ENCODE results near the gene DNAJC18. TPM values are rescaled to one million over a fixed set of nuclear protein-coding genes. Genes with fewer than 3 reads are reported as not detected.
A peak's percentile ranks its signal among the peaks of the same experiment; 100 is the strongest.
"Not testable (repeated sequence)": the region's sequence is repeated elsewhere in the genome, so short reads cannot be mapped to it uniquely, and the experiment has no call there.

Gene DNAJC18
- total RNA-seq, 1 experiment from 2014 or later = 11.8 TPM

DNA sequence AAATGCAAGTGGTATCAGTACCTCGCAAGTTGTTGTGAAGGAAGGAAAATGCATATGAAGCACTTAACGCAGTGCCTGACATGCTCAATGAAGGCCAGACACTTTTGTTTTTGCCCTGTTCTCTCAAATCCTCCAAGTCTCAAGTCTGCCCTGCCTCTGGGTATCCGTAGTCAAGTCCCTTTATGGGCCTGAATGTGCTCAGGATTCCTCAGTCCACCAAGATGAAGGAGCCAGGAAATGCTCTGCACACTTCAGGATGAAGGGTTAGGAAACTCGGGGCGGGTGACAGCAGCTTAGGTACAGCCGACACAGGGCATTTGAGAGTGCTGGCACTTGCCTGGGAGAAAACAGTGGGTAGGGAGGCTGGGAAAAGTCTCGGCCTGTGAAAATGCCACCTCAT lies 21.9 kb upstream of the DNAJC18 start:
- DNase-seq (ENCODE audit: low read depth) = no peak

DNA sequence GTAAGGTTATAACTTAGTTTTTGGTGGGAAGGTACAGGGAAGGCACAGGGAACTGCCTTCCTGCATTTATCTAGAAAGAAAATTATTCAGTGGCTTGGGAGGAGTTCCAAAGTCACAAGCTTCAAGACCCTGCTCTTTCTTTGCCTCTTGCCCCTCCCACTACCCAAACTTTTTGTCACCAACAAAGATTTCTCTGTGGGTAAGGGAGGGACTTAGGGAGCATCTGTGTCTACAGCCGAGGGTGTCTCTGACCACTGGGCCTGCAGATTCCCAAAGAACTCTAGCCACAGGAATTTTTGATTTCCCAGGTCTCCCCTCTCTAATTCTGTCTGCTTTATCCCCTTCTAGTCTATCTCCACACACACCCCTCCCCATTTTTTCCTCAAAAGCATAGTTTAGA lies 21.1 kb upstream of the DNAJC18 start:
- DNase-seq (ENCODE audit: low read depth) = no peak

DNA sequence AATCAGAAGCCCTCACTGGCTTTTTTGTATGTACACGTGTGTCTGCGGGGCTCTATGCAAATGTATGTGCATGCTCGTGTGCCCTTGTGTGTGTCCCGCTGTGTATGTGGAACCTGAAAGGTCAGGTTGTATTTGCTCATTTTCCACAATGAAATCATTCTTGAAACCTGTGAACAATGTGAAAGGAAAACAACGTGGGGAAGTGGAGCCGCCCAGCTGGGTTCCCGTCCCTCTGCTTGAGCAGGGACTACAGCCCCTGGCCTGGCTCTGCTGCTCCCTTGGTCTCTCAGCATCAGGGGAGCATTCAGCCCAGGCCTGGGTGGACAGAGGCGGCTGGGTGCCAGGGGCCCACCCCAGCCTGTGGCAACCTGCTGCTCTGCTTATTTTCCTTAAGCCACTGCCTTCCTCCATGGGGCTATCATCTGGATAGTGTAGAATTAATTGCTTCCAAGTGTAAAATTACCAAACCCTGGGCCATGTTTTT lies 20.2 kb upstream of the DNAJC18 start:
- peak; percentile 50 for DNase-seq (ENCODE audit: low read depth)

DNA sequence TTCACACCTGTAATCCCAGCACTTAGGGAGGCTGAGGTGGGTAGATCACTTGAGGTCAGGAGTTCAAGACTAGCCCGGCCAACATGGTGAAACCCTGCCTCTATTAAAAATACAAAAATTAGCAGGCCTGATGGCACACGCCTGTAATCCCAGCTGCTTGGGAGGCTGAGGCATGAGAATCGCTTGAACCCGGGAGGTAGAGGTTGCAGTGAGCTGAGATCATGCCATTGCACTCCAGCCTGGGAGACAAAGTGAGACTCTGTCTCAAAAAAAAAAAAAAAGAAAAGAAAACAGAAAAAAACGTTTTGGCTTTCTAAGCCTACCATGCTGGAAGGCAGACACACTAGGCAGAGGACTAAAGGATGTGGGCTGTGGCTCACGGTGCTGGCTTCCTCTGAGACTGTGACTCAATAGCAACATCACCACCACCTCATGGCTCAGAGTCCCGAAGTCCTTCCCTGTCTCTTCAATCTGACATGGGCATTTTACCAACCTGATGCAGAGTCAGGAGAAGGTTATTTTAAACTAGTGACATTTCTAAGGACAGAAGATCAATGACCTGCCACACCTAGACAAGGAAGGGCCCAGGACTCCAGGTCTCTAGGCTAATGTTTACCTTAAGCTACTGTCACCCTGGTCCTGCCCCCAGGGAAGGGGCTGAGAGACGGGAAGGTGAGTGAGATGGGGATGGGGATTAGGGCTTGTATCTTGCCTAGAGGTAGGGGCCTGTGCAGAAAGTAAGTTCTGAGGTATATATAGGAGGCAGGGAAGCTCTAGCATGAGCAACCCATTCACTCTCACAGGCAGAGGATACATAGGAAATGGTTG lies 19.5 kb upstream of the DNAJC18 start:
- DNase-seq (ENCODE audit: low read depth) = peak; percentile 93

DNA sequence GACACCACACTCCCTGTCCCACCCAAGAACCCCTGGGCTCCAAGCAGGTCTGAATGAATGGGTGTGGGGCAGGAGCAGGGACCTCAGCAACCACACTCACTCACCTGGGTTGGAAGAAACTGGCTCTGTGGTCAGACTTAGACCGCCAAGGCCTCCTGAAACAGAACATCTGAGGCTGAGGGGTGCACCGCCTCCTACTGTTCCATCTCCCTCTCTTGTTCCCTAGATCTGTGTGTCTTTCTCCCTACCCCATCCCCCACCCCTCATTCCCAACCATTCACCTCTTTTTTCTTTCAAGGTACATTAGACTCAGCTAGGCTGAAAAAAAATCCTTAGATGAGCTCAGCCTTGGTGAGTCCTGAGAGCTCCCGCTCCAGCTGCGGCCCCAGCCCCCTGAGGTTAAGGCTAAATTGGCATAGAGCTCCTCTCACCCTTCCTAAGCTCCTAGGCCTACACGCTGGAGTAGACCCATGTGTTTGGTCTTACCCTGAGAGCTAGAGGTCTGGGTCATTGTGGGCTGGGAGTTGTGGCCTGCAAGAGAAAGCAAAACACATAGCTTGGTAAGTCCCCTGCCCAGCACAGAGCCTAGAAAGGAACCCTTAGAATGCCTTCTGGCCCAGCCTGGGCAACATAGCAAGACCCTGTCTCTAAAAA lies 18.5 kb upstream of the DNAJC18 start:
- no peak for DNase-seq (ENCODE audit: low read depth)

DNA sequence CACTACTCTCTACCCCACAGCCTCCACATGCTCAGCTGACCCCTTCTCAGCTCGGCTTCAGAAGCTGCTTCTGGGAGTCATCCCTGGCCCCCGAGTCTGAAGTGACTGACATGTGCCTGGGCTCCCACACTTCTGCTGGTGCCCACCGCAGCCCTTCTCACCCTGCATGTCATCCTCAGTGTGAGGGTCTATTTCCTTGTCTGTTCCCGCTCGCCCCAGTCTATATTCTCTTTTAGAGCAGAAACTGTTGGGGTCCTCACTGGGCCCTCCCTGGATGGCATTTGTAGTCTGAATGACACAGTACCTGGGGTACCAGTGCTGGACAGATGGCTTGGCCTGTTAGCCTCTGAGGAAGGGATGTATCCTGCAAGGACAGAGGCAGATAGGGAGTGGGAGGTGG lies 17.9 kb upstream of the DNAJC18 start:
- no peak for DNase-seq (ENCODE audit: low read depth)

DNA sequence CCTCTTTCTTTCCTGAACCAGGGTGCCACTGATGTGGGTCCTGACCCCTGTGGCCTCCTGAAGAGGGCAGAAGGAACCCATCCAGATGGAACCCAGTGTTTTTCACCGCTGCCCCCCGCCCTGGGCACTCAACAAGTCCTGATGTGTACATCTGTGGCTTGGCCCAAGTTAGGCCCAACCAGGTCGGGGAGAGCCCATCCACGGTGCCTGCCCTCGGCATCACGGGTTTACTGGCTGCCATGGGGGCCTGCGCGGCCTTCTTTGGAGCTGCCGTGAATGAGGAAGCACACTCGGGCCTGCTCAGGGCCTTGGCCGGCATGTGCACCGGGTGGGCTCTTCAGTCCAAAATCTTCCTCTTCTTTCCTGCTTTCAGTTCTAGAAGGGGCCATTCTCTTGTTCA lies 17.5 kb upstream of the DNAJC18 start:
- no peak for DNase-seq (ENCODE audit: low read depth)

DNA sequence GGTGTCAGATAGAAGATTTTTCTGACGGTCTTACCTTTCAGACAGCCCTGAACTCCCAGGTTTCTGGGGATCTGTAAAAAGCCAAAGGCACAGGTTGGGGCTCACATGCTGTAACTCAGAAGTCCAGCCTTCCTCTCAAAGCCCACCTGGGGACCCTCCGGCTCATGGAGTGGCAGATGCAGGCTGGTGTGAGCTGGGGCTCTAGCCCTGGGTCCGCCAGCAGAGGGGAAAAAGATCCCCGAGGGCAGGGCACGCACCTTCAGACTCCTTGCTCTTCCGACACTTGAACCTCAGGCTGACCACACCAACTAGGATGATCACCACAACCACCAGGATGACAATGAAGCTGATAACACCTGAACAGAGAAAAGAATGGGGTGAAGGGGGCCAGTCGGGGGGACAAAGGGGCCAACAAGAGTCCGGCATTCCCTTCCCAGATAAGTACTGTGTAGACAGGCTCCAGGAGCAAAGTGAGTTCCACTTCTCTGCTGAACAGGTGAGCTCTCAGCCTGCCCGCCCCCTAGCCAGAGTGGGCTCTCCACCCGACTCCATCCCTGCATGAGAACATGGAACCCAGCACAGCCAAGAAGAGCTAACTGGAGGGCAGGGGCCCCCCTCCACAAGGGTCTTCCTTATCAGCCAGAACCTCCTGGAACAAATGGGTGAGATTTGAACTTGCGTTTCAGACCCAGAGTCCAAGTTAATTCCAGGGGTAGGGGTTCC lies 15.4 kb upstream of the DNAJC18 start:
- DNase-seq (ENCODE audit: low read depth) = no peak

DNA sequence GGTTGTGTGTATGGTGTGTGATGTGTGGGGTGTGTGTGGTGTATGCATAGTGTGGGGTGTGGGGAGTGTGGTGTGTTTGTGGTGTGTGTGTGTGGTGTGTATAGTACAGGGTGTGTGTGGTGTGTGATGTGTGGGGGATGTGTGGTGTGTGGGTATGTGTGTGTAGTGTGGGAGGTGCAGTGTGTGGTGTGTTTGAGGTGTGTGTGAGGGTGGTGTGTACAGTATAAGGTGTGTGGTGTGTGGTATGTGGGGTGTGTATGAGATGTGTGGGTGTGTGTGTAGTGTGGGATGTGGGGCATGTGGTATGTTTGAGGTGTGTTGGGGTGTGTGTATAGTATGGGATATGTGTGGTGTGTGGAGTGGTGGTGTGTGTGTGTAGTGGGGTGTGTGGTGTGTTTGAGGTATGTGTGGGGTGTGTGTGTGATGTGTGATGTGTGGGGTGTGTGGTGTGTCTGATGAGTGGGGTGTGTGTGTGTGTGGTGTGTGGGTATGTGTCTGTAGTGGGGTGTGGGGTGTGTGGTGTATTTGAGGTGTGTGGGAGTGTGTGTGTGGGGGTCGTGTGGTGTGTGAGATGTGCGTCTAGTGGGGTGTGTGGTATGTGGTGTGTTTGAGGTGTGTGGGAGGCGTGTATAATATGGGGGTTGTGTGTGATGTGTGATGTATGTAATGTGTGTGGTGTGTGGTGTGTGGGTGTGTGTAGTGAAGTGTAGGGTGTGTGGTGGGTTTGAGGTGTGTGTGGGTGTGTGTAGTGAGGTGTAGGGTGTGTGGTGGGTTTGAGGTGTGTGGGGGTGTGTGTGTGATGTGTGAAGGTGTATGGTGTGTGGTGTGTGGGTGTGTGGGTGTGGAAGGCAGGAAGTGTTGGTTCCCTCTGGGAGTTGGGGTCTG lies 14.6 kb upstream of the DNAJC18 start:
- no peak for DNase-seq (ENCODE audit: low read depth)

DNA sequence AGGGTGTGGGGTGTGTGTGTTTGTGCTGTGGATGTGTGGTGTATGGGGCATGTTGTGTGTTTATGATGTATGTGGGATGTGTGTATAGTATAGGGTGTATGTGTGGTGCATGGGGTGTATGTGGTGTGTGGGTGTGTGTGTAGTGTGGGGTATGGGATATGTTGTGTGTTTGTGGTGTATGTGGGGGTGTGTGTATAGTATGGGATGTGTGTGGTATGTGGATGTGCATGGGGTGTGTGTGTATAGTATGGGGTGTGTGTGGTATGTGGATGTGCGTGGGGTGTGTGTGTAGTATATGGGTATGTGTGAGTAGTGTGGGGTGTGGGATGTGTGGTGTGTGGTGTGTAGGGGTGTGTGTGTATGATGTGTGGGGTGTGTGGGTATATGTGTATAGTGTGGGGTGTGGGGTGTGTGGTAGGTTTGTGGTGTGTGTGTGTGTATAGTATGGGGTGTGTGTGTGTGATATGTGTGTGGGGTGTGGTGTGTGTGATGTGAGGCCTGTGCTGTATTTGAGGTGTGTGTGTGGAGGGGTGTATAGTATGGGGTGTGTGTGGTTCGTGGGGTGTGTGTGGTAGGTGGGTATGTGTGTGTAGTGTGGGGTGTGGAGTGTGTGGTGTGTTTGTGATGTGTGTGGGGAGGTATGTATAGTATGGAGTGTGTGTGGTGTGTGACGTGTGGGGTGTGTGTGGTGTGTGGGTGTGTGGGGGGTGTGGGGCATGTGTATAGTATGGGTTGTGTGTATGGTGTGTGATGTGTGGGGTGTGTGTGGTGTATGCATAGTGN lies 12.7 kb upstream of the DNAJC18 start:
- no peak for DNase-seq (ENCODE audit: low read depth)

DNA sequence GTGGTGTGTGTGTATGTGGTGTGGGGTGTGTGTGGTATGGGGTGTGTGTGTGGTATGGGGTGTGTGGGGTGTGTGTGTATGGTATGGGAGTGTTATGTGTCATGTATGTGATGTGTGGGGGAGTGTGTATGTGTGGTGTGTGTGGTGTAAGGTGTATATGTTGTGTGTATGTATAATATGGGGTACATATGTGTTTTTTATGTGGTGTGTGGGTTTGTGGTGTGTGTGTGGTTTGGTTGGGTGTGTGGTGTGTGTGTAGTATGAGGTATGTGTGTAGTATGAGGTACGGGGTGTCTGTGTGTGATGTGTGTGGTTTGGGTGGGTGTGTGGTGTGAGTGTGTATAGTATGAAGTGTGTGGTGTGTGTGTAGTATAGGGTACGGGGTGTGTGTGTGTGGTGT lies 11.9 kb upstream of the DNAJC18 start:
- DNase-seq (ENCODE audit: low read depth) = no peak

DNA sequence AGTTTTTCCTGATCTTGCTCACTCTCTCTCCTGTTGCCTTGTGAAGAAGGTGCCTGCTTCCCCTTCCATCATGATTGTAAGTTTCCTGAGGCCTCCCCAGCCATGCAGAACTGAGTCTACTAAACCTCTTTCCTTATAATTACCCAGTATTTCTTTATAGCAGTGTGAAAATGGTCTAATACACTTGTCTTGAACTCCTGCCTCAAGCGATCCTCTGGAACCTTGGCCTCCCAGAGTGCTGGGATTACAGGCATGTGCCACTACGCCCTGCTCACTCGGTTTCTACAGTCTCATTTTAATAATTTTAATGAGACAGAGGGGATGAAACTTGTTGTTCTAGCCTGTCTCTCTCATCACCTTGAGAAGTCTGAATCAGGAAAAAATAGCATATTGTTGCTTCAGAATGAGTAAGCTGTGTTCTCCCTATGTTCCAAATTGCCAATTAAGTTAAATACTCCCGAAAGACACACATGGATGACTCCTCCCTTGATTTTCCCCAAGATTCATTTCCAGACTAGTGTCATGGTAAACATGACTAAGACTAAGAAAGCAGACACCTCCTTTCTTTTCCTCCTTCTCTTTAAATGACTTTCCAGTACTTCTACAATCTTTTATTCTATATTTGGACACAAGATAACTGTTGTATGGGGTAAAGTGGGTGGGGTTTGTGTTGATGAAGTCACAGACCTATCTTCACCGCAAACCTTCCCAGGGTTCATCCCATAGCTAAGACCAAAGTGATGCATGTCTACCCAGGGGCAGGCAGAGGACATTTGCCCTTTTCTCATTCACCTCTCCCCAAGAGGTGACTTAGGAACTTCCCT lies 7.8 kb upstream of the DNAJC18 start:
- no peak for DNase-seq (ENCODE audit: low read depth)

DNA sequence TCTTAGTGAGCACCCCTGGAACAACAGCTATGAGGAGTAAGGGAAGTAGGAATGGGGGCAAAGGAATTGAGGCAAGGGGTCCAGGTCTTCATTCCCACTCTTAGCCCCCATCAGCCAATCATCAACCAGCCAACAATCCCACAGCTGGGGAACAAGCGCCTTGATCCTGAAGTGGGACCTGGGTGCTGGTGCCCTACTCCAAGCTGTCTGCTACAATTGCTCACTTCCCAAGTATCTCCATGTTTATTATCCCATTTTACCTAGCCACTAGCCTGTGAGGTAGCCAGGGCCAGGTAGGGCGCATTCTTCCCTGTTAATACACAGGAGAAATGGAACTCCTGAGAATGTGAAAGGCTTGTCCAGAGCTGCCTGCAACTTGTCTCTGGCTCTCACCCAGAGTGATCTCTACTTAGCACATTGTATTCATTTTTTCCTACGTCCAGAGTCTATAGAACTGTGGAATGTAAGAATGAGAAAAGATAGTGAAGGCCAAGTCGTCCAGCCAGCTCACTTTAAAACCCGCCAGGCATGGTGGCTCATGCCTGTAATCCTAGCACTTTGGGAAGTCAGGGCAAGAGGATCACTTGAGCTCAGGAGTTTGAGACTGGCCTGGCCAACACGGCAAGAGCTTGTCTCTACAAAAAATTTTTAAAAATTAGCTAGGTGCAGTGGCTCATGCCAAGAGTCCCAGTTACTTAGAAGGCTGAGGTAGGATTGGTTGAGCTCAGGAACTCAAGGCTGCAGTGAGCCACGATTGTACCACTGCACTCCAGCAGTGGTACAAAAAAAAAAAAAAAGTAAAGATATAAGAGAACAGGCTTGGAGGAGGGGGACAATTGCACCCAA lies 6.2 kb upstream of the DNAJC18 start:
- no peak for DNase-seq (ENCODE audit: low read depth)

DNA sequence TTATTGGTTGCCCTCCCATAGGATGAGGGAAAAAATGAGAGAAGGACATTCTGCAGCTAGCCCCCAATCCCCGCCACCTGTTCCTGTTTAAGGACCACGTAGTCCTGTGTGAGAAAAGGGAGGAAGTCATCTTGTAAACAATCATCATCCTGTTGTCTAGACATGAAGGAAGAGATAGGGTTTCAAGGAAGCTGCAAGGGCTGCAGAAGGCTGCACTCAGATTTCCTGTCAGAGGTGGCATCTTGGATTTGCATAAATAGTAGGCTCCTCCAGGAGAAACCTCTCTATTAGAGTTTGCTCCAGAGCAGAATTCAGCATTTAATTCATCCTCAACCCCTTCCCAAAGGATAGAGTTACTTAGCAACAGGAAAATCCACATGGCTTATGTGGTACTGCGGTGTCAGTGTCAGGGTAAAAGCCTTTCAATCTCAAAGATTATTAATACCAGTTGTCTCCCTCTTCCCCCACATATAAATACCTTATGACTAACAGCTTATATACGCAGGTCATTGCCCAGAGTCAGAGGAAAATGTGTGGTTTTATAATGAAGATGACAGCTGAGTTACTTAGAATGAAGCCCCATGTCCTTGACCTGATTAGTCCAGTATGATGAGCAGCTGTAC lies 4.6 kb upstream of the DNAJC18 start:
- DNase-seq (ENCODE audit: low read depth) = peak; percentile 57

DNA sequence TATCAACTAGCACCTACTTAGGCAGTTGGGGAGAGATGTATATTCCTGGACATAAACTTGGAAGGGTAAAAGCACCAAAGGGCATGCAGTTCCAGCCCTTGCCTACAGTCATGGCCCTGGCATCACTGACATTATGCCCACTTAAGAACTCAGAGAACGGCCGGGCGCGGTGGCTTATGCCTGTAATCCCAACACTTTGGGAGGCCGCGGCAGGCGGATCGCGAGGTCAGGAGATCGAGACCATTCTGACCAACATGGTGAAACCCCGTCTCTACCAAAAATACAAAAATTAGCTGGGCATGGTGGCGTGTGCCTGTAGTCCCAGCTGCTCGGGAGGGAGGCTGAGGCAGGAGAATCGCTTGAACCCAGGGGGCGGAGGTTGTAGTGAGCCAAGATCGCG lies 1.1 kb upstream of the DNAJC18 start:
- not testable (repeated sequence) for DNase-seq (ENCODE audit: low read depth)

DNA sequence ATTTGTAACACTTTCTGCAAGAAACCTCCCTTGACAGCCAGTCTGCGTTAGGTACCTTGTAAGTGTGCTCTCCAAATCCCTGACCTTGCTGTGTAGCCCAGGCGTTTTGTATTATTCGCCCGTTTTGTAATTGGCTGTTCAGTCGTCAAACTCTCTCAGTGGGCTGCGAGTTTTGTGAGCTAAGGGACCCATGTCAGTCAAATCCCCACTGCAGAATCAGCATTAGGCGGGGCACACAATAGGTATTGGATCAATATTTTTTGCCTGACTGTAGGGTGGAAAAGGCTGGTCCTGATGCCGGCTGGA lies 665 bp downstream of the DNAJC18 start:
- no peak for DNase-seq (ENCODE audit: low read depth)

DNA sequence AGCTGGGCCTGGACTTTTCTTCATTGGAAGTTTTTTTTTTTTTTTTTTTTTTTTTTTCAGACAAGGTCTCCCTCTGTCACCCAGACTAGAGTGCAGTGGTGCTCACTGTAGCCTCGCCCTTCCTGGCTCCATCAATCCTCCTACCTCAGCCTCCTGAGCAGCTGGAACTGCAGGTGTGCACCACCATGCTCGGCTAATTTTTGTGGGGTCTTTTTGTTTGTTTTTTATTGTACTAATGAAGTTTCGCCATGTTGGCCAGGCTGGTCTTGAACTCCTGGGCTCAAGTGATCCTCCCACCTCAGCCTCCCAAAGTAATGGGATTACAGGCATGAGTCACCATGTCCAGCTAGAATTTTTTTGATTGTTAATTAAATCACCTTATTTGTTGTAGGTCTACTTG lies 3.6 kb downstream of the DNAJC18 start:
- DNase-seq (ENCODE audit: low read depth) = no peak

DNA sequence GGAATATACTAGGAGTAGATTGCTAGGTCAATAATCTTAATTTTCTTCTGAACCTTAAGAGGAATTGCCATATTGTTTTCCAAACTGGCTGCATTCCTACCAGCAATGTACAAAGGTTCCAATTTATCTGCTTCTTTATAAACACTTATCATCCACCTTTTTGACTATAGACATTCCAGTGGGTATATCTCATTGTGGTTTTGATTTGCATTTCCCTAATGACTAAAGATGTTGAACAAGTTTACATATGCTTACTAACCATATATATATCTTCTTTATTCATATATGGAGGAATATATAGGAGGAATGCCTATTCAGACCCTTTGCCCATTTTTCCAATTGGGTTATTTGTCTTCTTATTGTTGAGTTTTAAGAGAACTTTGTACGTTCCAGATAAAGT lies 7.6 kb downstream of the DNAJC18 start:
- DNase-seq (ENCODE audit: low read depth) = no peak

DNA sequence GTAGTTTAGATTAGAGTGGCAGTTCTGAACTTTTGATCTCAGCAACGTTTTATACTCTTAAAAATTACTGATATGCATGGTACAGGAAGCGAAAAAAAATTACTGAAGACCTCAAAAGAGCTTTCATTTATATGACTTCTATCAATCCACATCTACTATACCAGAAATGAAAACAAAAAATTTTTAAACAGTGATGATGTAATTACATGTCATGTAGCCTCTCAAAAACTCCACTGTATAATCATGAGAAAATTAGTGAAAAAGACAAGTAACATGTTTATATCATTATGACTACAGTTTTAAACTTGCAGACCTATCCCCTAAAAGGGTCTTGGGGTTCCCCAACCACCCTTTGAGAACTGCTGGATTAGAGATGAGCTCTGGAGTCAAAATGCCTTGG lies 9.3 kb downstream of the DNAJC18 start:
- no peak for DNase-seq (ENCODE audit: low read depth)

All from Daoy (cell line).